Ascending aorta (tissue), 2 donors: Measurements from ENCODE around the gene P2RY13. TPM values are rescaled to one million over a fixed set of nuclear protein-coding genes. Genes with fewer than 3 reads are reported as not detected.

Source experiments
- DNase-seq, 2 donors: peaks; one replicate each; pipeline ENCODE4 v3.0.0-alpha.2; 2019; ENCODE audit warnings: low spot score in 2 of 2
- H3K27ac ChIP-seq, 2 donors: fragments of 200-600 bp; sonication (generic); one replicate each; pipeline ENCODE4 v1.5.1; 2016 to 2017; ENCODE audit warnings: mild to moderate bottlenecking in 1 of 2
- H3K27me3 ChIP-seq: fragments of 200-600 bp; sonication (generic); one replicate; pipeline ENCODE4 v1.5.1; 2017
- H3K36me3 ChIP-seq, 2 donors: fragments of 200-600 bp; sonication (generic); one replicate each; pipeline ENCODE4 v1.5.1; 2016
- H3K4me1 ChIP-seq, 2 donors: fragments of 200-600 bp; sonication (generic); one replicate each; pipeline ENCODE4 v1.5.1; 2016 to 2017; ENCODE audit warnings: mild to moderate bottlenecking in 1 of 2
- H3K4me3 ChIP-seq, 2 donors: fragments of 200-600 bp; sonication (generic); one replicate each; pipeline ENCODE4 v1.5.1; 2016 to 2017; ENCODE audit warnings: mild to moderate bottlenecking in 1 of 2
- H3K9me3 ChIP-seq, 2 donors: fragments of 200-600 bp; sonication (generic); one replicate each; pipeline ENCODE4 v1.5.1; 2016
- intact Hi-C: fragments of 100-400 bp; cut with DNase I; formaldehyde crosslinking; loops from one replicate; pipeline ENCODE4 v1.15.1; 2023
- total RNA-seq: library from RNA; depleted of rRNA; stranded (reverse); fragments of >200 nt; gene quantifications from one replicate; pipeline ENCODE4 v1.1.0, GENCODE V29; 2016
- TF ChIP-seq, protein P1 (sequence below), 3 experiments: fragments of 200-600 bp in 2 of 3; fragments of 450-650 bp in 1 of 3; sonication (generic) in 2 of 3; IDR thresholded peaks; one replicate each; pipeline ENCODE4 v1.5.1; 2016 to 2019; ENCODE audit warnings: antibody characterized with exemption in 3 of 3, mild to moderate bottlenecking in 1 of 3, moderate library complexity in 1 of 3

P2RY13 gene
- total RNA-seq, 1 donor from 2014 or later: 0.75 TPM

DNA sequence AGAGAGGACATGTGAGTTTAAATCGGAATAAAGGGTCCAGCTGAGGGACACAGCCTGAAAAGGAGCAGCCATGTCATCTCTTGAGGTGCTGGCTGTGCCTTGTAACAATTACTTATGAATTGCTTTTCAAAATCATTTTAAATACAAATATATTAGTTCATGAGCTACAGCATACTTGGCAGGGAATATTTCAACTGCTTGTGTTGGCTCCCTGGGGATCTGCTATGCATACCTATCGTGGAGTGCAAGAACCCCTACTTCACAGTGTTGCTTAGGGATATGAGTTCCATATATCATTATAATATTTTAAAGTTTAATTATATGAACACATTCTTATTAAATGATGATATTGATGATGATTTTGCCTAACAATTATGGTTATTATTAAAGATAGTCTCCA, 31.9 kb downstream of the P2RY13 start:
- Histone ChIP-seq H3K4me1 (no peaks in the 10 kb centered on the region), H3K27ac (no peak overlapping the region), H3K36me3 (no peaks in the 10 kb centered on the region), H3K27me3 (no peaks in the 10 kb centered on the region), H3K9me3 (no peaks in the 10 kb centered on the region), H3K4me3 (no peak overlapping the region)
- intact Hi-C loops: no loop called here
- TF ChIP-seq, protein P1, sequence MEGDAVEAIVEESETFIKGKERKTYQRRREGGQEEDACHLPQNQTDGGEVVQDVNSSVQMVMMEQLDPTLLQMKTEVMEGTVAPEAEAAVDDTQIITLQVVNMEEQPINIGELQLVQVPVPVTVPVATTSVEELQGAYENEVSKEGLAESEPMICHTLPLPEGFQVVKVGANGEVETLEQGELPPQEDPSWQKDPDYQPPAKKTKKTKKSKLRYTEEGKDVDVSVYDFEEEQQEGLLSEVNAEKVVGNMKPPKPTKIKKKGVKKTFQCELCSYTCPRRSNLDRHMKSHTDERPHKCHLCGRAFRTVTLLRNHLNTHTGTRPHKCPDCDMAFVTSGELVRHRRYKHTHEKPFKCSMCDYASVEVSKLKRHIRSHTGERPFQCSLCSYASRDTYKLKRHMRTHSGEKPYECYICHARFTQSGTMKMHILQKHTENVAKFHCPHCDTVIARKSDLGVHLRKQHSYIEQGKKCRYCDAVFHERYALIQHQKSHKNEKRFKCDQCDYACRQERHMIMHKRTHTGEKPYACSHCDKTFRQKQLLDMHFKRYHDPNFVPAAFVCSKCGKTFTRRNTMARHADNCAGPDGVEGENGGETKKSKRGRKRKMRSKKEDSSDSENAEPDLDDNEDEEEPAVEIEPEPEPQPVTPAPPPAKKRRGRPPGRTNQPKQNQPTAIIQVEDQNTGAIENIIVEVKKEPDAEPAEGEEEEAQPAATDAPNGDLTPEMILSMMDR (IDR thresholded peaks at IDR 0.05): no peak
- DNase-seq: no peak

DNA sequence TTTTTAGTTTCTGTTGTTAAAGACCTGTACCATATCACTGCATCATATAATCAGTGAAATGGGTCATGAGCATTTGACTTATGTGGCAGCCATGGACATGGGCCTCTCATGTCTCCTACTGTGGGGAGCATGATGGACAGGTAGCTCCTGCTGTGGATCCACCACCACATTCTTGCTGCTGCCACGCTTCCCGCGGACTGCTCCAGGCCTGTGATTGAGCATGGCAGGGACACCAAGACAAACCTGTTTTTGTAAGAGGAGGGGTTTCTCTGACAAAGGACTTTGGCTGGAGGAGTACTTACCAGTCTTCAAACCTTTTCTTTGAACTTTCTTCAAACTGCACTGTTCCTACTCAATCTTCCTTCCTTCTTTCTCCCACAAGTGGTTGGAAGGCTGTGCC, 33.1 kb downstream of the P2RY13 start:
- Histone ChIP-seq H3K27ac (no peak overlapping the region), H3K4me3 (no peak overlapping the region), H3K9me3 (no peaks in the 10 kb centered on the region), H3K4me1 (no peaks in the 10 kb centered on the region), H3K36me3 (no peaks in the 10 kb centered on the region), H3K27me3 (no peaks in the 10 kb centered on the region)
- no peak for DNase-seq
- TF ChIP-seq, protein P1 (IDR thresholded peaks at IDR 0.05): no peak
- intact Hi-C loops: no loop called here

DNA sequence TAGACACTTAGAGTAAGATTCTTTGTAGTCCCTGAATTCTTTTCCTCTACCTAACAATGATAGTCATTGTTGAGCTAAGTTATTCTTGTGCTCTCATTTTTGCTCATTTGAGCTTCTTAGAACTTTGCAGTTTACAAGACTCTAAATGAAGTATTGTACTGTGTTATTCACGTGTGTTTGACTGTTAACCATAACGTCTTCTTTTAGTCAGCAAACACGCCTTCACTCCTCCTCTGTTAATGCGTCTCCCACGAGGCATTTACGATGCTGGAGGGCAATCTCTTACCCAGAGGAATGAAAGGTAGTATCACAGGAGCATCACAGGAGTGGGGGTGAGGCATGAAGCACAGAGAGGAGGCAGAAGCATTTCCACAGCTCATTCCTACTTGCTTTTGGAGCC, 36.2 kb downstream of the P2RY13 start:
- intact Hi-C loops: loop anchor here (5.0 kb wide), 1 partner anchor 544 kb away; no protein-coding TSS in a partner anchor
- H3K36me3 ChIP-seq: no peaks in the 10 kb centered on the region
- no peaks in the 10 kb centered on the region for H3K27me3 ChIP-seq
- H3K27ac ChIP-seq: no peak overlapping the region
- no peaks in the 10 kb centered on the region for H3K4me1 ChIP-seq
- TF ChIP-seq, protein P1 (IDR thresholded peaks at IDR 0.05): no peak
- H3K9me3 ChIP-seq: no peaks in the 10 kb centered on the region
- no peak overlapping the region for H3K4me3 ChIP-seq
- DNase-seq: no peak

DNA sequence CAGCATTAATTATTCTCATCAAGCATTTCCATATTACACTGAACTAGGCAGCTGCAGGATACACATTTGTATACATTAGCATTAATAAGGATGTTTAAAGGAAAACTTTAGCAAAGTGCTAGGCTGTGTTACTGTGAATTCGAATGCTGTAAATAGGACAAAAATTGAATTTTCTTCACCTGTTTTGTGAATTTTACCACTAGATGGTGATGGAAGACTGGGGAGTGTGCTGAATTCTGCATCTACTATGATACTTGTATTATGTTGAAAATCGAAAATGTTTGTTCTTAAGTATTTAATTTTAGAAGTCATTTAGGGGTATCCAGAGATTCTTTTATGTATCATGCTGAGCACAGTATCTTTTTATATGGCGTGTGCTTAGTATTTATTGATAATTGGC, 38.7 kb downstream of the P2RY13 start:
- Histone ChIP-seq H3K4me1 (no peaks in the 10 kb centered on the region), H3K4me3 (no peak overlapping the region), H3K36me3 (no peaks in the 10 kb centered on the region), H3K27ac (no peak overlapping the region), H3K9me3 (no peaks in the 10 kb centered on the region), H3K27me3 (no peaks in the 10 kb centered on the region)
- TF ChIP-seq, protein P1 (IDR thresholded peaks at IDR 0.05): peak; percentile 16 to 50 (median 28)
- DNase-seq: no peak
- intact Hi-C loops: loop anchor here (5.0 kb wide), 1 partner anchor 547 kb away; no protein-coding TSS in a partner anchor

DNA sequence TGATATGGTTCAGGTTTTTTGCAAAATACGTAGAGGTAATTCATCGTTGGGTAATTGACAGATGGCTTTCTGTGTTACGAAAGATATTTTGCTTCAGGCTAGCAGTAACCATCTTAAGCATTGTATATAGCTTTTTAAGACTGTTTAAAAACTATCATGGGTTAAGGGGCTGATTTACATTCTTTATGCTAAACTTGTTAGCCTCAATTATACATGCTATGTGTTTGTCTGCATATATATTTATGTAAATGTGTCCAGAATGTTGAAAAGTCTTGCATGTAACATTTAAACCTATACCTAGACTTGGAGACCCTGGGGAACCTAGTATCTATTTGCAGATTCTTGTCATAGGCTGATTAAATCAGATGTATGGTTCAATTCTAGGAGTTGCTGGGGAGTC, 39.9 kb downstream of the P2RY13 start:
- no peak for DNase-seq
- no peaks in the 10 kb centered on the region for H3K4me1 ChIP-seq
- H3K9me3 ChIP-seq: no peaks in the 10 kb centered on the region
- TF ChIP-seq, protein P1 (IDR thresholded peaks at IDR 0.05): no peak
- intact Hi-C loops: no loop called here
- no peak overlapping the region for H3K4me3 ChIP-seq
- no peaks in the 10 kb centered on the region for H3K36me3 ChIP-seq
- no peaks in the 10 kb centered on the region for H3K27me3 ChIP-seq
- H3K27ac ChIP-seq: no peak overlapping the region

DNA sequence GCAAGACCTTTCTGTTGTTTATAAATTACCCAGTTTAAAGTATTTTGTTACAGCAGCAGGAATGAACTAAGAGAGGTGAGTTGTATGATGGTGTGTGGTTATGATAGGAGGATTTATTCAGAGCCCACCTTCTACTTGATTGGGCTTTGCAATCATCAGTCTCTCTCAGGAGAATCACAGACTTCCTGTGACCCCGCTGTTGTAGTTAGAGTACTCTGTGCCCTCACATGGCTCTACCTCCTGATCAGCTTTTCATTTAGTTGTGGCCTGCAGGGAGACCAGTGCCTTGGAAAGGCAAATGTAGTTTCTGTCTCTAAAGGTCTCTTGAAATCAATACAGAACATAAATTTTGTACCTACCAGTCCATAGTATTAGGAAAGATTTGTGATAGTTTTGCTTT, 43.4 kb downstream of the P2RY13 start:
- intact Hi-C loops: no loop called here
- H3K4me1 ChIP-seq: peaks cover 0 to 2% of the 10 kb centered on the region in 2 donors
- no peaks in the 10 kb centered on the region for H3K9me3 ChIP-seq
- H3K36me3 ChIP-seq: no peaks in the 10 kb centered on the region
- no peaks in the 10 kb centered on the region for H3K27me3 ChIP-seq
- no peak overlapping the region for H3K27ac ChIP-seq
- DNase-seq: no peak
- TF ChIP-seq, protein P1 (IDR thresholded peaks at IDR 0.05): no peak
- no peak overlapping the region for H3K4me3 ChIP-seq
